CD4-positive, alpha-beta T cell treated with Interleukin-15 for 4 hours (primary cell): ENCODE results near the gene BBS1.

Source experiments
- DNase-seq: peaks from one replicate; pipeline ENCODE4 v3.0.0-alpha.2; 2020; ENCODE audit warnings: low spot score

Gene BBS1

GRCh38 chr11:66477263-66478201, 32.9 kb upstream of the BBS1 start:
- no peak for DNase-seq

GRCh38 chr11:66478729-66479393, 31.6 kb upstream of the BBS1 start:
- peak; percentile 39 for DNase-seq

GRCh38 chr11:66479394-66480116, 30.9 kb upstream of the BBS1 start:
- DNase-seq = no peak

GRCh38 chr11:66480117-66480938, 30.1 kb upstream of the BBS1 start, which contains the start of gene DPP3:
Gene DPP3 (plus strand): TSS chr11:66480434. CDS start chr11:66482201, 1,767 bp downstream.
- DNase-seq = peak; percentile 95

GRCh38 chr11:66484806-66485380, 25.5 kb upstream of the BBS1 start:
- DNase-seq = no peak

GRCh38 chr11:66488957-66489356, 21.5 kb upstream of the BBS1 start:
- no peak for DNase-seq

- no peak for DNase-seq
Observed at GRCh38 chr11:66489636-66490035, 20.8 kb upstream of the BBS1 start.

GRCh38 chr11:66491315-66491935, 19.0 kb upstream of the BBS1 start:
- DNase-seq = no peak

GRCh38 chr11:66492161-66492865, 18.1 kb upstream of the BBS1 start:
- DNase-seq = no peak

GRCh38 chr11:66493130-66493529, 17.3 kb upstream of the BBS1 start:
- DNase-seq = no peak

GRCh38 chr11:66494458-66494857, 16.0 kb upstream of the BBS1 start:
- no peak for DNase-seq

GRCh38 chr11:66494935-66495334, 15.5 kb upstream of the BBS1 start:
- DNase-seq = no peak

GRCh38 chr11:66495401-66495854, 15.0 kb upstream of the BBS1 start:
- DNase-seq = no peak

GRCh38 chr11:66497206-66497605, 13.2 kb upstream of the BBS1 start:
- DNase-seq = no peak

GRCh38 chr11:66498506-66498905, 11.9 kb upstream of the BBS1 start:
- DNase-seq = no peak

- no peak for DNase-seq
Observed at GRCh38 chr11:66505276-66505816, 5.1 kb upstream of the BBS1 start.

GRCh38 chr11:66509131-66509561, 1.3 kb upstream of the BBS1 start:
- no peak for DNase-seq

- DNase-seq = no peak
Observed at GRCh38 chr11:66510990-66511339, 530 bp downstream of the BBS1 start.

GRCh38 chr11:66523611-66524010, 13.2 kb downstream of the BBS1 start:
- DNase-seq = no peak
